GM19324 (cell line): ENCODE results near the gene TTC33.
"Not testable (repeated sequence)": the region's sequence is repeated elsewhere in the genome, so short reads cannot be mapped to it uniquely, and the experiment has no call there.

ENCODE experiments used
- ATAC-seq: cut with Tn5 transposase; IDR thresholded peaks from one replicate; pipeline ENCODE4 v1.9.1; 2021; ENCODE audit warnings: mild to moderate bottlenecking, moderate library complexity; ENCODE audit not compliant: unreplicated experiment, low FRiP score

The TTC33 gene

GRCh38 chr5:40755407-40756365 lies at the start of gene TTC33:
Gene TTC33 (minus strand): TSS chr5:40755961. CDS start chr5:40747018, 8,943 bp downstream.
- peak; percentile 89 for ATAC-seq

GRCh38 chr5:40801771-40802562 lies 46.2 kb upstream of the TTC33 start:
- ATAC-seq, result no peak

- no peak for ATAC-seq
These were observed 43.5 kb upstream of the TTC33 start for GRCh38 chr5:40799258-40799657.

- no peak for ATAC-seq
These were observed 43.0 kb upstream of the TTC33 start for GRCh38 chr5:40798801-40799210.

GRCh38 chr5:40798012-40798800 lies 42.4 kb upstream of the TTC33 start, which contains the start of gene PRKAA1:
Gene PRKAA1 (minus strand): TSS chr5:40798374. CDS start chr5:40798189, 185 bp downstream.
- peak; percentile 99 for ATAC-seq

GRCh38 chr5:40797273-40798011 lies 41.7 kb upstream of the TTC33 start:
- ATAC-seq, result peak; percentile 58

- no peak for ATAC-seq
These were observed 40.7 kb upstream of the TTC33 start for GRCh38 chr5:40796487-40796889.

- ATAC-seq, result not testable (repeated sequence)
These were observed 39.1 kb upstream of the TTC33 start for GRCh38 chr5:40794877-40795276.

GRCh38 chr5:40794340-40794739 lies 38.6 kb upstream of the TTC33 start:
- not testable (repeated sequence) for ATAC-seq

- not testable (repeated sequence) for ATAC-seq
These were observed 36.9 kb upstream of the TTC33 start for GRCh38 chr5:40792691-40793090.

- no peak for ATAC-seq
These were observed 36.0 kb upstream of the TTC33 start for GRCh38 chr5:40791715-40792139.

GRCh38 chr5:40790947-40791593 lies 35.3 kb upstream of the TTC33 start:
- no peak for ATAC-seq

- not testable (repeated sequence) for ATAC-seq
These were observed 33.2 kb upstream of the TTC33 start for GRCh38 chr5:40788941-40789340.

- ATAC-seq, result no peak
These were observed 32.2 kb upstream of the TTC33 start for GRCh38 chr5:40787986-40788385.

- ATAC-seq, result not testable (repeated sequence)
These were observed 30.9 kb upstream of the TTC33 start for GRCh38 chr5:40786664-40787063.

- ATAC-seq, result no peak
These were observed 29.2 kb upstream of the TTC33 start for GRCh38 chr5:40784916-40785315.

GRCh38 chr5:40784027-40784653 lies 28.4 kb upstream of the TTC33 start:
- no peak for ATAC-seq

- no peak for ATAC-seq
These were observed 26.2 kb upstream of the TTC33 start for GRCh38 chr5:40781843-40782409.
